Keratinocyte (primary cell): ENCODE measurements around the gene TVP23A. TPM values are rescaled to one million over a fixed set of nuclear protein-coding genes. Genes with fewer than 3 reads are reported as not detected.

Experiments
- DNase-seq: peaks from one replicate; pipeline ENCODE4 v3.0.0-alpha.2; 2011; ENCODE audit warnings: low read depth, missing footprints, low spot score
- FAIRE-seq: peaks from 2 replicates; lab custom pipeline; 2011; peaks lifted over from hg19 to GRCh38; lab: Jason Lieb, UNC
- H2AFZ ChIP-seq: 2 replicates; pipeline ENCODE4 v1.6.0; 2012; ENCODE audit warnings: low read length, control low read depth, inconsistent platforms; ENCODE audit not compliant: control insufficient read depth
- H3K27ac ChIP-seq: 2 replicates; pipeline ENCODE4 v1.5.1; 2011; ENCODE audit warnings: low read length; ENCODE audit not compliant: control insufficient read depth, insufficient read depth
- H3K27me3 ChIP-seq: 3 replicates; pipeline ENCODE4 v1.6.0; 2011; ENCODE audit warnings: low read length; ENCODE audit not compliant: control insufficient read depth, insufficient read depth; ENCODE audit errors: extremely low read depth
- H3K36me3 ChIP-seq, 2 experiments: 2 replicates in 1 of 2; 3 replicates in 1 of 2; pipeline ENCODE4 v1.5.1; 2011; ENCODE audit warnings: low read length in 2 of 2, mild to moderate bottlenecking in 1 of 2; ENCODE audit not compliant: control insufficient read depth in 2 of 2, insufficient read depth in 2 of 2; ENCODE audit errors: extremely low read depth in 1 of 2
- H3K4me1 ChIP-seq: 3 replicates; pipeline ENCODE4 v1.5.1; 2011; ENCODE audit warnings: low read length; ENCODE audit not compliant: control insufficient read depth, insufficient read depth; ENCODE audit errors: extremely low read depth
- H3K4me2 ChIP-seq: 3 replicates; pipeline ENCODE4 v1.6.0; 2011; ENCODE audit warnings: low read depth, low read length; ENCODE audit not compliant: control insufficient read depth, insufficient read depth; ENCODE audit errors: extremely low read depth
- H3K4me3 ChIP-seq, 3 experiments: fragments of 200-600 bp in 1 of 3; sonication (generic) in 1 of 3; 2 replicates in 2 of 3; 3 replicates in 1 of 3; pipeline ENCODE4 v1.5.1; 2011 to 2016; ENCODE audit warnings: low read length in 3 of 3, mild to moderate bottlenecking in 3 of 3, control low read depth in 2 of 3, inconsistent platforms in 1 of 3, low read depth in 1 of 3, mixed read lengths in 1 of 3, mixed run types in 1 of 3, moderate library complexity in 1 of 3; ENCODE audit not compliant: control insufficient read depth in 2 of 3, insufficient read depth in 2 of 3; ENCODE audit errors: extremely low read depth in 1 of 3
- H3K79me2 ChIP-seq: 2 replicates; pipeline ENCODE4 v1.6.0; 2012; ENCODE audit warnings: low read length; ENCODE audit not compliant: control insufficient read depth, insufficient read depth
- H3K9ac ChIP-seq: 3 replicates; pipeline ENCODE4 v1.6.0; 2011; ENCODE audit warnings: low read length; ENCODE audit not compliant: control insufficient read depth, insufficient read depth; ENCODE audit errors: extremely low read depth
- H3K9me1 ChIP-seq: 3 replicates; pipeline ENCODE4 v1.6.0; 2011; ENCODE audit warnings: low read length; ENCODE audit not compliant: control insufficient read depth, insufficient read depth; ENCODE audit errors: extremely low read depth
- H3K9me3 ChIP-seq: 2 replicates; pipeline ENCODE4 v1.5.1; 2012; ENCODE audit warnings: low read depth, low read length; ENCODE audit not compliant: control insufficient read depth
- H4K20me1 ChIP-seq: 3 replicates; pipeline ENCODE4 v1.6.0; 2011; ENCODE audit warnings: low read length; ENCODE audit not compliant: control insufficient read depth, insufficient read depth; ENCODE audit errors: extremely low read depth
- CTCF ChIP-seq, 3 experiments: IDR thresholded peaks in 1 of 3; conservative IDR thresholded peaks in 1 of 3; optimal IDR thresholded peaks in 1 of 3; 2 replicates in 2 of 3; 3 replicates in 1 of 3; pipeline versions ENCODE3 to v1.5.1; 2011; ENCODE audit warnings: low read length in 3 of 3, mild to moderate bottlenecking in 3 of 3, moderate library complexity in 2 of 3, control low read depth in 1 of 3, inconsistent platforms in 1 of 3; ENCODE audit not compliant: insufficient read depth in 2 of 3; ENCODE audit errors: extremely low read depth in 1 of 3
- EZH2 ChIP-seq: IDR thresholded peaks from one replicate; pipeline ENCODE4 v1.6.1; 2012; ENCODE audit warnings: inconsistent platforms, mild to moderate bottlenecking, low read length, moderate library complexity
- dilution Hi-C: fragments of 300-500 bp; cut with MboI; formaldehyde crosslinking; loops from one replicate; pipeline ENCODE4 v1.7.0; 2020; ENCODE audit warnings: low sequenced_read_pairs; ENCODE audit not compliant: extremely low pct_ligation_motif_present
- polyA plus RNA-seq, 5 experiments: library from polyadenylated mRNA; depleted of rRNA in 3 of 5; stranded (reverse) in 3 of 5; stranded (forward) in 1 of 5; unstranded in 1 of 5; fragments of >200 nt; gene quantifications; 1 replicate in 1 of 5; 2 replicates in 3 of 5; 3 replicates in 1 of 5; pipeline versions ENCODE4 v1.2.1 to v1.2.3, GENCODE V29; 2011 to 2012; ENCODE audit warnings: missing spikeins in 2 of 5, low read depth in 1 of 5, low replicate concordance in 1 of 5
- small RNA-seq, 3 experiments: library from RNA; depleted of rRNA; stranded (forward); fragments of <200 nt; gene quantifications; one replicate each; pipeline ENCODE3, GENCODE V24; 2012; ENCODE audit warnings: low read depth in 3 of 3, low replicate concordance in 1 of 3; ENCODE audit not compliant: insufficient read length in 3 of 3

Gene TVP23A
- polyA plus RNA-seq, 1 donor (not counting 4 experiments of a cell fraction or from before 2014, with no cell fraction given): not detected

GRCh38 chr16:10729104-10730048, 89.2 kb downstream of the TVP23A start:
- DNase-seq (peak; percentile 25), FAIRE-seq (peak; percentile 65)
- Histone ChIP-seq H2AFZ (peak overlapping the region; percentile 49), H3K4me2 (peak overlapping the region; percentile 37), H3K9me3 (no peaks in the 10 kb centered on the region), H3K9ac (no peak overlapping the region), H4K20me1 (no peaks in the 10 kb centered on the region), H3K4me3 (no peak overlapping the region), H3K9me1 (no peaks in the 10 kb centered on the region), H3K27ac (no peak overlapping the region), H3K36me3 (no peaks in the 10 kb centered on the region), H3K79me2 (no peaks in the 10 kb centered on the region), H3K27me3 (peaks cover 5% of the 10 kb centered on the region), H3K4me1 (peaks cover 12% of the 10 kb centered on the region)
- dilution Hi-C loops: loop anchor here (25.0 kb wide), 1 partner anchor 183 kb away; no protein-coding TSS in a partner anchor
- TF ChIP-seq CTCF (optimal IDR thresholded peaks at IDR 0.05 in 1 of 3, IDR thresholded peaks at IDR 0.05 in 1 of 3, conservative IDR thresholded peaks at IDR 0.05 in 1 of 3; ENCODE audit: extremely low read depth in 1 of 3, insufficient read depth in 2 of 3, low read length in 3 of 3) (peak; percentile 7 to 76 (median 43)), EZH2 (no peak)

- Histone ChIP-seq H3K9me3 (no peaks in the 10 kb centered on the region), H3K36me3 (no peaks in the 10 kb centered on the region), H3K27ac (no peak overlapping the region), H3K4me2 (no peak overlapping the region), H3K27me3 (peaks cover 5% of the 10 kb centered on the region), H3K79me2 (no peaks in the 10 kb centered on the region), H4K20me1 (no peaks in the 10 kb centered on the region), H3K9me1 (no peaks in the 10 kb centered on the region), H3K4me3 (no peak overlapping the region), H3K9ac (no peak overlapping the region), H3K4me1 (peaks cover 12% of the 10 kb centered on the region), H2AFZ (no peak overlapping the region)
- dilution Hi-C loops: loop anchor here (25.0 kb wide), 1 partner anchor 184 kb away; no protein-coding TSS in a partner anchor
- no peak for FAIRE-seq
- no peak for DNase-seq
- TF ChIP-seq CTCF (optimal IDR thresholded peaks at IDR 0.05 in 1 of 3, IDR thresholded peaks at IDR 0.05 in 1 of 3, conservative IDR thresholded peaks at IDR 0.05 in 1 of 3; ENCODE audit: extremely low read depth in 1 of 3, insufficient read depth in 2 of 3, low read length in 3 of 3): no peak
- TF ChIP-seq EZH2: no peak
Observed at GRCh38 chr16:10728003-10728887, 90.3 kb downstream of the TVP23A start.

Small RNA genes lying within 50 kb of the gene (small RNA-seq; reads per million reads assigned to genes)
- gene MTND4LP24: 0 reads per million in 3 experiments
- gene MTND6P33: 0 reads per million in 3 experiments

Other genes with a start within 250 kb of the TVP23A start
- 14.7 to 19.6 TPM (median 19.1 TPM) in 3 replicates for gene EMP2, start 238.2 kb downstream of the TVP23A start, polyA plus RNA-seq
- 0.08 to 0.23 TPM in 2 of 3 replicates, not detected in the other for gene TEKT5, start 123.9 kb downstream of the TVP23A start, polyA plus RNA-seq
- 16.7 to 28.4 TPM (median 22.2 TPM) in 3 replicates for gene NUBP1, start 75.0 kb downstream of the TVP23A start, polyA plus RNA-seq
- 0.02 to 0.12 TPM (median 0.05 TPM) in 3 replicates for gene CIITA, start 58.4 kb upstream of the TVP23A start, polyA plus RNA-seq
- 25.9 to 51.8 TPM (median 32.5 TPM) in 3 replicates for gene DEXI, start 123.7 kb upstream of the TVP23A start, polyA plus RNA-seq
- 8.5 to 14.6 TPM (median 9.5 TPM) in 3 replicates for gene CLEC16A, start 125.8 kb upstream of the TVP23A start, polyA plus RNA-seq